ENCODE measurements around the gene CALML5.

- TF ChIP-seq CTCF (conservative IDR thresholded peaks at IDR 0.05; ENCODE audit: low read depth, low read length) (no peak), EZH2 (IDR thresholded peaks at IDR 0.05; ENCODE audit: borderline replicate concordance, low read depth, low read length, poor library complexity, severe bottlenecking) (no peak)
Observed at GRCh38 chr10:5546891-5547680, 47.7 kb upstream of the CALML5 start.

Data from A673 (cell line).